ENCODE results near the gene NAGPA. TPM values are rescaled to one million over a fixed set of nuclear protein-coding genes. Genes with fewer than 3 reads are reported as not detected.
A peak's percentile ranks its signal among the peaks of the same experiment; 100 is the strongest.

Gene NAGPA
- total and polyA plus RNA-seq, 2 of the 13 experiments (the other 11 are each of a cell fraction or from before 2014, with no cell fraction given): 27.1 to 60.3 TPM

DNA sequence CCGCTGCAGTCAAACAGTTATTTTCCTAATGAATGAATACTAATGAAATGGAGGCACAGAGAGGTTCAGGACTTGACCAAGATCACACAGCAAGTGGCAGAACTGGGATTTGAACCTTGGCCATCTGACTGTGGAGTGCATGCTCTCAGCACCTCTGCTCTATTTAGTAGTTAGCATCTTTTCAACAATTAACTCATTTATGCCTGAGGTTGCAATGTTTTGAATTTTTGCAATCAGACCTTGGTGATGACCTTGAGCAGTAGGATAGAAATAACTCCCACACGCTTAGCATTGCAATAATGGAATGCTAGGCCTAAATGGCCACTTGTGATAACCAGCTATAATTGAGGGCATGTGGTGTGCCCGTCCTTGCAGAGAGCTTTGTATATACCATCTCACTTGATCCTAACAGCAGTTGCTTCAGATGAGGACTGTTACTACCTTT, 31.0 kb downstream of the NAGPA start (continued):
- TF ChIP-seq GATAD2A (CRISPR knock-in tag; IDR thresholded peaks at IDR 0.05) (0 out of 2 replicates have a peak, but pooled peaks have one; percentile 24), ZBTB3 (CRISPR knock-in tag; IDR thresholded peaks at IDR 0.05; ENCODE audit: borderline replicate concordance, low read depth) (no peak), ZKSCAN8 (CRISPR knock-in tag; IDR thresholded peaks at IDR 0.05; ENCODE audit: borderline replicate concordance) (0 out of 2 replicates have a peak, but pooled peaks have one; percentile 17), TBX2 (CRISPR knock-in tag; IDR thresholded peaks at IDR 0.05; ENCODE audit: borderline replicate concordance) (0 out of 2 replicates have a peak, but pooled peaks have one; percentile 34), TOE1 (CRISPR knock-in tag; IDR thresholded peaks at IDR 0.05) (no peak), ZNF773 (CRISPR knock-in tag; IDR thresholded peaks at IDR 0.05; ENCODE audit: borderline replicate concordance) (no peak), CBFB (CRISPR knock-in tag; IDR thresholded peaks at IDR 0.05) (no peak), ZNF768 (CRISPR knock-in tag; IDR thresholded peaks at IDR 0.05) (peak; percentile 96), ZNF605 (CRISPR knock-in tag; IDR thresholded peaks at IDR 0.05) (no peak), RARA (CRISPR knock-in tag; IDR thresholded peaks at IDR 0.05) (no peak), TRIM24 (CRISPR knock-in tag; IDR thresholded peaks at IDR 0.05) (no peak), TAF1 (CRISPR knock-in tag; IDR thresholded peaks at IDR 0.05) (no peak), NCOA1 (CRISPR knock-in tag; IDR thresholded peaks at IDR 0.05) (0 out of 2 replicates have a peak, but pooled peaks have one; percentile 29), GABPB1 (CRISPR knock-in tag; IDR thresholded peaks at IDR 0.05) (no peak), ZNF562 (CRISPR knock-in tag; IDR thresholded peaks at IDR 0.05; ENCODE audit: borderline replicate concordance) (no peak), MTF2 (CRISPR knock-in tag; IDR thresholded peaks at IDR 0.05; ENCODE audit: borderline replicate concordance) (no peak), ZNF558 (CRISPR knock-in tag; IDR thresholded peaks at IDR 0.05; ENCODE audit: borderline replicate concordance) (no peak)
- TF ChIP-seq, protein P1, sequence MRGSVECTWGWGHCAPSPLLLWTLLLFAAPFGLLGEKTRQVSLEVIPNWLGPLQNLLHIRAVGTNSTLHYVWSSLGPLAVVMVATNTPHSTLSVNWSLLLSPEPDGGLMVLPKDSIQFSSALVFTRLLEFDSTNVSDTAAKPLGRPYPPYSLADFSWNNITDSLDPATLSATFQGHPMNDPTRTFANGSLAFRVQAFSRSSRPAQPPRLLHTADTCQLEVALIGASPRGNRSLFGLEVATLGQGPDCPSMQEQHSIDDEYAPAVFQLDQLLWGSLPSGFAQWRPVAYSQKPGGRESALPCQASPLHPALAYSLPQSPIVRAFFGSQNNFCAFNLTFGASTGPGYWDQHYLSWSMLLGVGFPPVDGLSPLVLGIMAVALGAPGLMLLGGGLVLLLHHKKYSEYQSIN (CRISPR knock-in tag; IDR thresholded peaks at IDR 0.05; ENCODE audit: borderline replicate concordance): no peak
- TF ChIP-seq, protein P2, sequence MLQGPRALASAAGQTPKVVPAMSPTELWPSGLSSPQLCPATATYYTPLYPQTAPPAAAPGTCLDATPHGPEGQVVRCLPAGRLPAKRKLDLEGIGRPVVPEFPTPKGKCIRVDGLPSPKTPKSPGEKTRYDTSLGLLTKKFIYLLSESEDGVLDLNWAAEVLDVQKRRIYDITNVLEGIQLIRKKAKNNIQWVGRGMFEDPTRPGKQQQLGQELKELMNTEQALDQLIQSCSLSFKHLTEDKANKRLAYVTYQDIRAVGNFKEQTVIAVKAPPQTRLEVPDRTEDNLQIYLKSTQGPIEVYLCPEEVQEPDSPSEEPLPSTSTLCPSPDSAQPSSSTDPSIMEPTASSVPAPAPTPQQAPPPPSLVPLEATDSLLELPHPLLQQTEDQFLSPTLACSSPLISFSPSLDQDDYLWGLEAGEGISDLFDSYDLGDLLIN (CRISPR knock-in tag; IDR thresholded peaks at IDR 0.05; ENCODE audit: borderline replicate concordance): no peak
- TF ChIP-seq, protein P3, sequence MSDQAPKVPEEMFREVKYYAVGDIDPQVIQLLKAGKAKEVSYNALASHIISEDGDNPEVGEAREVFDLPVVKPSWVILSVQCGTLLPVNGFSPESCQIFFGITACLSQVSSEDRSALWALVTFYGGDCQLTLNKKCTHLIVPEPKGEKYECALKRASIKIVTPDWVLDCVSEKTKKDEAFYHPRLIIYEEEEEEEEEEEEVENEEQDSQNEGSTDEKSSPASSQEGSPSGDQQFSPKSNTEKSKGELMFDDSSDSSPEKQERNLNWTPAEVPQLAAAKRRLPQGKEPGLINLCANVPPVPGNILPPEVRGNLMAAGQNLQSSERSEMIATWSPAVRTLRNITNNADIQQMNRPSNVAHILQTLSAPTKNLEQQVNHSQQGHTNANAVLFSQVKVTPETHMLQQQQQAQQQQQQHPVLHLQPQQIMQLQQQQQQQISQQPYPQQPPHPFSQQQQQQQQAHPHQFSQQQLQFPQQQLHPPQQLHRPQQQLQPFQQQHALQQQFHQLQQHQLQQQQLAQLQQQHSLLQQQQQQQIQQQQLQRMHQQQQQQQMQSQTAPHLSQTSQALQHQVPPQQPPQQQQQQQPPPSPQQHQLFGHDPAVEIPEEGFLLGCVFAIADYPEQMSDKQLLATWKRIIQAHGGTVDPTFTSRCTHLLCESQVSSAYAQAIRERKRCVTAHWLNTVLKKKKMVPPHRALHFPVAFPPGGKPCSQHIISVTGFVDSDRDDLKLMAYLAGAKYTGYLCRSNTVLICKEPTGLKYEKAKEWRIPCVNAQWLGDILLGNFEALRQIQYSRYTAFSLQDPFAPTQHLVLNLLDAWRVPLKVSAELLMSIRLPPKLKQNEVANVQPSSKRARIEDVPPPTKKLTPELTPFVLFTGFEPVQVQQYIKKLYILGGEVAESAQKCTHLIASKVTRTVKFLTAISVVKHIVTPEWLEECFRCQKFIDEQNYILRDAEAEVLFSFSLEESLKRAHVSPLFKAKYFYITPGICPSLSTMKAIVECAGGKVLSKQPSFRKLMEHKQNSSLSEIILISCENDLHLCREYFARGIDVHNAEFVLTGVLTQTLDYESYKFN (CRISPR knock-in tag; conservative IDR thresholded peaks at IDR 0.05): 0 out of 2 replicates have a peak, but pooled peaks have one; percentile 15
- TF ChIP-seq, protein P4, sequence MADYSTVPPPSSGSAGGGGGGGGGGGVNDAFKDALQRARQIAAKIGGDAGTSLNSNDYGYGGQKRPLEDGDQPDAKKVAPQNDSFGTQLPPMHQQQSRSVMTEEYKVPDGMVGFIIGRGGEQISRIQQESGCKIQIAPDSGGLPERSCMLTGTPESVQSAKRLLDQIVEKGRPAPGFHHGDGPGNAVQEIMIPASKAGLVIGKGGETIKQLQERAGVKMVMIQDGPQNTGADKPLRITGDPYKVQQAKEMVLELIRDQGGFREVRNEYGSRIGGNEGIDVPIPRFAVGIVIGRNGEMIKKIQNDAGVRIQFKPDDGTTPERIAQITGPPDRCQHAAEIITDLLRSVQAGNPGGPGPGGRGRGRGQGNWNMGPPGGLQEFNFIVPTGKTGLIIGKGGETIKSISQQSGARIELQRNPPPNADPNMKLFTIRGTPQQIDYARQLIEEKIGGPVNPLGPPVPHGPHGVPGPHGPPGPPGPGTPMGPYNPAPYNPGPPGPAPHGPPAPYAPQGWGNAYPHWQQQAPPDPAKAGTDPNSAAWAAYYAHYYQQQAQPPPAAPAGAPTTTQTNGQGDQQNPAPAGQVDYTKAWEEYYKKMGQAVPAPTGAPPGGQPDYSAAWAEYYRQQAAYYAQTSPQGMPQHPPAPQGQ (CRISPR knock-in tag; IDR thresholded peaks at IDR 0.05; ENCODE audit: borderline replicate concordance): no peak

Measured in HepG2 (cell line).